GM12878 (cell line): ENCODE results near the gene DYNC2LI1. TPM values are rescaled to one million over a fixed set of nuclear protein-coding genes. Genes with fewer than 3 reads are reported as not detected.

Experiments used
- ATAC-seq: fragments of 200-7000 bp; cut with Tn5 transposase; 3 replicates; pipeline ENCODE4 v1.9.1; 2020; ENCODE audit warnings: mild to moderate bottlenecking, moderate library complexity
- BruUV-seq: library from RNA; stranded (reverse); fragments of 400-500 nt; replicated peaks from 2 replicates; lab custom pipeline; 2021; lab: Mats Ljungman, UMichigan
- CTCF ChIA-PET: fragments of 300-600 bp; sonication (Branson Sonifier 250); formaldehyde crosslinking; extraction: SDS; loops from one replicate; lab custom pipeline; 2021; ENCODE audit warnings: inconsistent platforms; lab: Yijun Ruan, JAX
- POLR2A ChIA-PET: fragments of 350-600 bp; formaldehyde crosslinking; extraction: SDS; loops from one replicate; lab custom pipeline; 2021; ENCODE audit warnings: inconsistent platforms; lab: Charles Lee
- RAD21 ChIA-PET: fragments of 300-600 bp; sonication (Branson Sonifier 250); formaldehyde crosslinking; loops from one replicate; lab custom pipeline; 2023; ENCODE audit warnings: antibody characterized with exemption; ENCODE audit not compliant: unreplicated experiment; lab: Charles Lee
- SMC1A ChIA-PET: fragments of 300-600 bp; sonication (Branson Sonifier 250); formaldehyde crosslinking; loops from one replicate; lab custom pipeline; 2023; ENCODE audit not compliant: unreplicated experiment, uncharacterized antibody; lab: Charles Lee
- DNase-seq: peaks from one replicate; pipeline ENCODE4 v3.0.0-alpha.2; 2011; ENCODE audit warnings: low read depth, low spot score
- FAIRE-seq: peaks from 3 replicates; lab custom pipeline; 2011; peaks lifted over from hg19 to GRCh38; lab: Jason Lieb, UNC
- H2AFZ ChIP-seq: 2 replicates; pipeline ENCODE4 v1.6.0; 2011; ENCODE audit warnings: low read depth, low read length, control low read depth; ENCODE audit not compliant: control insufficient read depth
- H3K27ac ChIP-seq: 2 replicates; pipeline ENCODE4 v1.5.1; 2011; ENCODE audit warnings: control low read depth; ENCODE audit not compliant: control insufficient read depth, insufficient read depth
- H3K27me3 ChIP-seq, 2 experiments: replicated peaks in 1 of 2; 2 replicates each; pipeline versions ENCODE4 v1.6.0 to v1.6.1; 2011; ENCODE audit warnings: low read length in 1 of 2; ENCODE audit not compliant: control insufficient read depth in 2 of 2, insufficient read depth in 2 of 2
- H3K36me3 ChIP-seq, 2 experiments: 2 replicates each; pipeline ENCODE4 v1.5.1; 2011; ENCODE audit warnings: low read length in 1 of 2; ENCODE audit not compliant: control insufficient read depth in 2 of 2, insufficient read depth in 2 of 2
- H3K4me1 ChIP-seq: 2 replicates; pipeline ENCODE4 v1.6.1; 2011; ENCODE audit warnings: mild to moderate bottlenecking, low read length, moderate library complexity, mixed read lengths; ENCODE audit not compliant: control insufficient read depth, insufficient read depth
- H3K4me2 ChIP-seq: 2 replicates; pipeline ENCODE4 v1.6.0; 2011; ENCODE audit warnings: control low read depth; ENCODE audit not compliant: control insufficient read depth, insufficient read depth
- H3K4me3 ChIP-seq: fragments of 200-600 bp; sonication (generic); 2 replicates; pipeline ENCODE4 v1.5.1; 2016
- H3K79me2 ChIP-seq: 2 replicates; pipeline ENCODE4 v1.6.0; 2011; ENCODE audit warnings: low read length; ENCODE audit not compliant: control insufficient read depth, insufficient read depth
- H3K9ac ChIP-seq: 2 replicates; pipeline ENCODE4 v1.8.0; 2011; ENCODE audit warnings: low read length, control low read depth, mixed read lengths; ENCODE audit not compliant: control insufficient read depth, insufficient read depth
- H3K9me3 ChIP-seq: replicated peaks from 3 replicates; pipeline ENCODE4 v1.5.1; 2011; ENCODE audit warnings: mild to moderate bottlenecking, low read length; ENCODE audit not compliant: control insufficient read depth, insufficient read depth
- H4K20me1 ChIP-seq: 2 replicates; pipeline ENCODE4 v1.6.0; 2011; ENCODE audit not compliant: control insufficient read depth, insufficient read depth
- BRCA1 ChIP-seq: IDR thresholded peaks from 2 replicates; pipeline ENCODE4 v1.6.1; 2011; ENCODE audit warnings: low read depth, low read length, improper control_type of control experiment
- FOS ChIP-seq: IDR thresholded peaks from 3 replicates; pipeline ENCODE4 v1.6.1; 2011; ENCODE audit warnings: borderline replicate concordance; ENCODE audit not compliant: insufficient read length; ENCODE audit errors: extremely low read depth
- FOXK2 ChIP-seq: fragments of 450-650 bp; IDR thresholded peaks from 2 replicates; pipeline ENCODE4 v1.6.1; 2017; ENCODE audit warnings: mild to moderate bottlenecking, moderate library complexity
- NFYA ChIP-seq: IDR thresholded peaks from 2 replicates; pipeline ENCODE4 v1.6.1; 2011; ENCODE audit warnings: low read depth, mild to moderate bottlenecking, low read length, improper control_type of control experiment, borderline replicate concordance
- POU2F2 ChIP-seq: IDR thresholded peaks from 3 replicates; pipeline ENCODE4 v1.6.1; 2011; ENCODE audit warnings: low read depth, mild to moderate bottlenecking, low read length, borderline replicate concordance
- SMC3 ChIP-seq: IDR thresholded peaks from 2 replicates; pipeline ENCODE4 v1.6.1; 2011; ENCODE audit warnings: low read length, improper control_type of control experiment, borderline replicate concordance
- TAF1 ChIP-seq: IDR thresholded peaks from 2 replicates; pipeline ENCODE4 v1.6.1; 2011; ENCODE audit warnings: mild to moderate bottlenecking, low read depth, low read length, borderline replicate concordance
- WGBS: methylation state at CpG from one replicate; pipeline ENCODE4 v1.1.6; 2016; ENCODE audit warnings: low lambda C conversion rate; ENCODE audit not compliant: insufficient replicate concordance, insufficient coverage; ENCODE audit errors: missing lambda C conversion rate; 5-methylcytosine and 5-hydroxymethylcytosine counted together
- in situ Hi-C: fragments of 300-500 bp; cut with MboI; formaldehyde crosslinking; loops from 9 replicates; pipeline ENCODE4 v1.14.3; 2018; ENCODE audit warnings: mixed read lengths
- intact Hi-C: fragments of 100-400 bp; cut with micrococcal nuclease; formaldehyde crosslinking; loops from one replicate; pipeline ENCODE4 v1.14.2; 2022; ENCODE audit not compliant: unreplicated experiment
- polyA plus RNA-seq, 11 experiments: library from polyadenylated mRNA; depleted of rRNA in 4 of 11; unstranded in 6 of 11; stranded (reverse) in 5 of 11; fragments of >200 nt; fragmentation: Nextera tagmentation in 4 of 11; fragmentation: Illumina TruSeq in 1 of 11; extraction: Ambion mirVana in 4 of 11; extraction: Trizol in 1 of 11; gene quantifications; 1 replicate in 1 of 11; 2 replicates in 10 of 11; pipeline versions ENCODE4 v1.2.1 to v1.2.3, GENCODE V29; 2011 to 2016; ENCODE audit warnings: inconsistent platforms in 2 of 11, missing spikeins in 2 of 11, low read depth in 1 of 11
- total RNA-seq, 4 experiments: library from RNA; depleted of rRNA in 3 of 4; stranded (reverse); fragments of >200 nt in 3 of 4; fragmentation: Illumina TruSeq in 1 of 4; extraction: Trizol in 1 of 4; gene quantifications; 2 replicates each; pipeline versions ENCODE4 v1.2.1 to v1.2.3, GENCODE V29; 2013 to 2021
- TF ChIP-seq, protein P1 (sequence below): fragments of 450-650 bp; formaldehyde crosslinking; IDR thresholded peaks from 2 replicates; pipeline ENCODE4 v1.4.0; 2020; ENCODE audit warnings: mild to moderate bottlenecking, moderate library complexity

The DYNC2LI1 gene
- total and polyA plus RNA-seq, 10 of the 15 experiments (the other 5 are each of a cell fraction or from before 2014, with no cell fraction given): 9.5 to 27.3 (median 19.3) TPM

DNA sequence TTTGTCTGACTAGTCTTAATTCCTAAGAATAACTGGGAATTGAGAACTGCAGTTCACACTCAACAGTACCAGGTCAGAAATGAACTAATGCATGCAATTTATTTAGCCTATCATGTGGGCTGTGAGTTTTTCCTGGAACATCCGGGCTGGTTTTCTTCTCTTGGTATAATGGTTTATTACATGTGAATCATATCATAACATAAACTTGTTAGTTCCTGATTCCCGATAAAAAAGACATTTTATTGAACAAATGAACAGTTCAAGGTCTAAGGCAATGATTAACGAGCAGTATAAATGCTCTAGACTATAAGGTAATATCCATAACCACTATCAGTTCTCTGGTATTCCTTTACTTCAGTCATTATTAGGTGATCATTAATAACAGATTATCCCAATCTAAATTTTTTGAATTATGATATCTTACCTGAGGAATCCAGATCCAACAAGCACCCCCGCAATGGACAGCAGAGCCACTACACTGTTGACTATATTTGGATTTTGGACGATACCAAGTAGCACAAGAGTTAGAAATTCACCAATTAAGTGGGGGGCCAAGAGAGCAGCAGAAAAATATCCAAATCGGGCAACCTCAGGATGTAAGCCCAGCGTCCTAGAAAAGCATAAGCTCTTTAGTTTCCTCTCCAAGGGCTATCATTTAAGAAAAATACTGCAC lies 45.8 kb downstream of the DYNC2LI1 start:
- 52% methylated on average over 7 of the region's 7 CpGs for WGBS
- intact Hi-C loops: no loop called here
- RAD21 ChIA-PET: no interaction called here

More for the DNA sequence above, 45.8 kb downstream of the DYNC2LI1 start:
- ATAC-seq (no peak), DNase-seq (no peak), FAIRE-seq (no peak)
- Histone ChIP-seq H2AFZ (no peak overlapping the region), H3K27ac (no peak overlapping the region), H3K4me2 (no peak overlapping the region), H3K9ac (no peak overlapping the region), H4K20me1 (no peaks in the 10 kb centered on the region), H3K4me3 (no peak overlapping the region), H3K9me3 (no peaks in the 10 kb centered on the region), H3K4me1 (no peaks in the 10 kb centered on the region), H3K36me3 (no peaks in the 10 kb centered on the region), H3K79me2 (no peaks in the 10 kb centered on the region), H3K27me3 (no peaks in the 10 kb centered on the region)
- ChIA-PET POLR2A (no interaction called here), CTCF (no interaction called here), SMC1A (no interaction called here)
- in situ Hi-C loops: no loop called here
- TF ChIP-seq, protein P1, sequence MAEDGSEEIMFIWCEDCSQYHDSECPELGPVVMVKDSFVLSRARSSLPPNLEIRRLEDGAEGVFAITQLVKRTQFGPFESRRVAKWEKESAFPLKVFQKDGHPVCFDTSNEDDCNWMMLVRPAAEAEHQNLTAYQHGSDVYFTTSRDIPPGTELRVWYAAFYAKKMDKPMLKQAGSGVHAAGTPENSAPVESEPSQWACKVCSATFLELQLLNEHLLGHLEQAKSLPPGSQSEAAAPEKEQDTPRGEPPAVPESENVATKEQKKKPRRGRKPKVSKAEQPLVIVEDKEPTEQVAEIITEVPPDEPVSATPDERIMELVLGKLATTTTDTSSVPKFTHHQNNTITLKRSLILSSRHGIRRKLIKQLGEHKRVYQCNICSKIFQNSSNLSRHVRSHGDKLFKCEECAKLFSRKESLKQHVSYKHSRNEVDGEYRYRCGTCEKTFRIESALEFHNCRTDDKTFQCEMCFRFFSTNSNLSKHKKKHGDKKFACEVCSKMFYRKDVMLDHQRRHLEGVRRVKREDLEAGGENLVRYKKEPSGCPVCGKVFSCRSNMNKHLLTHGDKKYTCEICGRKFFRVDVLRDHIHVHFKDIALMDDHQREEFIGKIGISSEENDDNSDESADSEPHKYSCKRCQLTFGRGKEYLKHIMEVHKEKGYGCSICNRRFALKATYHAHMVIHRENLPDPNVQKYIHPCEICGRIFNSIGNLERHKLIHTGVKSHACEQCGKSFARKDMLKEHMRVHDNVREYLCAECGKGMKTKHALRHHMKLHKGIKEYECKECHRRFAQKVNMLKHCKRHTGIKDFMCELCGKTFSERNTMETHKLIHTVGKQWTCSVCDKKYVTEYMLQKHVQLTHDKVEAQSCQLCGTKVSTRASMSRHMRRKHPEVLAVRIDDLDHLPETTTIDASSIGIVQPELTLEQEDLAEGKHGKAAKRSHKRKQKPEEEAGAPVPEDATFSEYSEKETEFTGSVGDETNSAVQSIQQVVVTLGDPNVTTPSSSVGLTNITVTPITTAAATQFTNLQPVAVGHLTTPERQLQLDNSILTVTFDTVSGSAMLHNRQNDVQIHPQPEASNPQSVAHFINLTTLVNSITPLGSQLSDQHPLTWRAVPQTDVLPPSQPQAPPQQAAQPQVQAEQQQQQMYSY (CRISPR knock-in tag): no peak
- TF ChIP-seq NFYA (no peak), FOS (no peak), SMC3 (no peak), BRCA1 (no peak), FOXK2 (0 out of 2 replicates have a peak, but pooled peaks have one; percentile 10), TAF1 (no peak), POU2F2 (no peak)
- BruUV-seq: no TSS peak
